ENCODE results near the gene CDK2AP2. TPM values are rescaled to one million over a fixed set of nuclear protein-coding genes. Genes with fewer than 3 reads are reported as not detected.

CDK2AP2 gene
- total RNA-seq, 2 experiments from 2014 or later: 95.2 to 104 TPM

Small RNAs within 50 kb of the gene (microRNA-seq; reads per million reads assigned to microRNA genes)
- 3.0 reads per million for gene MIR6752

Other genes starting within 250 kb of the CDK2AP2 start
- gene GRK2, start 241.7 kb downstream of the CDK2AP2 start, total RNA-seq: 100 to 1,000 TPM; 366 to 402 TPM
- 100 to 1,000 TPM; 148 to 172 TPM for gene ANKRD13D, start 218.9 kb downstream of the CDK2AP2 start, total RNA-seq
- 10 to 100 TPM; 10.7 to 26.4 TPM for gene SSH3, start 204.6 kb downstream of the CDK2AP2 start, total RNA-seq
- 10 to 100 TPM; 36.5 to 49.6 TPM for gene POLD4, start 154.6 kb downstream of the CDK2AP2 start, total RNA-seq
- gene CLCF1, start 134.6 kb downstream of the CDK2AP2 start, total RNA-seq: 1 to 10 TPM in 1 of 2 experiments, under 1 TPM in 1; 0.76 to 1.9 TPM
- 10 to 100 TPM; 49.6 to 80.5 TPM for gene RAD9A, start 116.2 kb downstream of the CDK2AP2 start, total RNA-seq
- 100 to 1,000 TPM; 309 to 360 TPM for gene PPP1CA, start 106.3 kb downstream of the CDK2AP2 start, total RNA-seq
- gene TBC1D10C, start 104.1 kb downstream of the CDK2AP2 start, total RNA-seq: 100 to 1,000 TPM; 278 to 312 TPM
- 1 to 10 TPM; 1.3 TPM for gene CARNS1, start 92.5 kb downstream of the CDK2AP2 start, total RNA-seq
- 10 to 100 TPM; 63.3 to 65.0 TPM for gene RPS6KB2, start 79.7 kb downstream of the CDK2AP2 start, total RNA-seq
- 100 to 1,000 TPM; 390 to 424 TPM for gene PTPRCAP, start 70.5 kb downstream of the CDK2AP2 start, total RNA-seq
- 10 to 100 TPM; 61.0 to 62.6 TPM for gene CORO1B, start 64.7 kb downstream of the CDK2AP2 start, total RNA-seq
- gene GPR152, start 55.4 kb downstream of the CDK2AP2 start, total RNA-seq: not detected
- 1 to 10 TPM in 1 of 2 experiments, under 1 TPM in 1; 0.96 to 3.4 TPM for gene CABP4, start 52.8 kb downstream of the CDK2AP2 start, total RNA-seq
- gene TMEM134, start 38.9 kb downstream of the CDK2AP2 start, total RNA-seq: 10 to 100 TPM; 32.8 to 41.9 TPM
- 100 to 1,000 TPM; 168 to 178 TPM for gene AIP, start 25.1 kb downstream of the CDK2AP2 start, total RNA-seq
- 100 to 1,000 TPM; 124 to 133 TPM for gene PITPNM1, start 2.8 kb downstream of the CDK2AP2 start, total RNA-seq
- not detected for gene CABP2, start 15.3 kb upstream of the CDK2AP2 start, total RNA-seq
- gene GSTP1, start 75.7 kb upstream of the CDK2AP2 start, total RNA-seq: 100 to 1,000 TPM; 339 to 406 TPM
- 100 to 1,000 TPM; 239 to 252 TPM for gene NDUFV1, start 98.8 kb upstream of the CDK2AP2 start, total RNA-seq
- gene NUDT8, start 121.8 kb upstream of the CDK2AP2 start, total RNA-seq: 10 to 100 TPM; 15.3 to 16.7 TPM
- gene TBX10, start 131.6 kb upstream of the CDK2AP2 start, total RNA-seq: not detected
- under 1 TPM; 0.53 to 0.75 TPM for gene ACY3, start 142.6 kb upstream of the CDK2AP2 start, total RNA-seq
- not detected for gene ALDH3B2, start 166.5 kb upstream of the CDK2AP2 start, total RNA-seq